DMS153 (cell line): Measurements from ENCODE around the gene OR6M1.

ENCODE experiments used
- DNase-seq: peaks from one replicate; lab custom pipeline; 2025; lab: John Stamatoyannopoulos, UW

Gene OR6M1, protein sequence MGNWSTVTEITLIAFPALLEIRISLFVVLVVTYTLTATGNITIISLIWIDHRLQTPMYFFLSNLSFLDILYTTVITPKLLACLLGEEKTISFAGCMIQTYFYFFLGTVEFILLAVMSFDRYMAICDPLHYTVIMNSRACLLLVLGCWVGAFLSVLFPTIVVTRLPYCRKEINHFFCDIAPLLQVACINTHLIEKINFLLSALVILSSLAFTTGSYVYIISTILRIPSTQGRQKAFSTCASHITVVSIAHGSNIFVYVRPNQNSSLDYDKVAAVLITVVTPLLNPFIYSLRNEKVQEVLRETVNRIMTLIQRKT

DNA sequence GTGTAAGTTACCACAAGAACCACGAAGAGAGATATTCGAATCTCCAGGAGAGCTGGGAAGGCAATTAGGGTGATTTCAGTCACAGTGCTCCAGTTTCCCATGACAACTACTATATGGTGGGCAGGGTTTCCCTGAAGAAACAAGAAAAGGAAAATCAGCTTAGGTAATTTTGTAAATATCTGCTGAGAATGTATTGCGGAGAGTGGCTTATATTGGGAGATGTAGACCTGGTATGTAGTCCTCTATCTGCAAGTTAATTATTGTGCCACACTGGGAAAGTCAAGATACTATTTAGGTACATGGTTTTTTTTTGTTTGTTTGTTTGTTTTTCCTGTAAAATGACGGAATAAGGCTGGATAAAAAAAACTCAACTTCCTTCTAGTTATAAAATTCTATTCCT is at the start of gene OR6M1:
Gene OR6M1 (minus strand): TSS at position 101 of the 400 bp plus-strand sequence. CDS start 0 bp downstream, at position 101.
- DNase-seq = no peak

DNA sequence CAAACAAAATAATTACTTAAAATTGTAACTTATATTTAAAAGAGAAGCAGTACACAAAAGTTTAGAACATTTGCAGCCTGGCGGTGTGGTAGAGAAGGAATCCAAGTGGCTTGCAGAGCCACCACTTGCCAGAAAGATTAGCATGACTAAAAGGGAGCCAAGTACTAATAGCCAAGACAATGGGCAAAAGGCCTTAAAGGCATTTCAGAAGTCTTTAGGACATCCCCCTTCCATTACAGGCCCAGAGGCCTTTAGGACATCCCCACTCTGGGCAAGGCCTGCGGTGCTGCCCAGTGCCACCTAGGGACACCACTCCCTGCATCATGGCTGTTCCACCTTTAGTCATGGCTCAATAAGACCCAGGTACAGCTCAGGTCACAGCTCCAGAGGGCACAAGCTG is 46.9 kb upstream of the OR6M1 start:
- no peak for DNase-seq

GRCh38 chr11:123852321-123852720 is 46.2 kb upstream of the OR6M1 start:
- DNase-seq = no peak

DNA sequence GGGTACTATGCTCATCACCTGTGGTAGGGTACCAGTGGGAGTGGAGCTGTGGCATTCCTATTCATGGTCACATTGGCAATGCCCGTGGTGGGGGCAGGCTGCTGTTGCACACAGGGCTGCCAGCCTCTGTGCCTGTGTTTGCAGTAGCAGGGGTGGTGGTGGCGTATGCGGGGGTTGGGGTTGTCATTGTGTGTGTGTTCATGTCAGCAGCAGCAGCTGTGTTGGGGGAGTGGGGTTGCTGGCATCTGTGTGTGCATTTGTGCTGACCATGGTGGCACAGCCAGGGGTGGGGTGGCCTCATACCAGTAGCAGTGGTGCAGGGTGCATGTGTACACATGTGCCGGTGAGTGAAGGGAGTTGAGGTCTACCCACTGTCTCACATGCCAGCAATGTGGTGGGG is 45.0 kb upstream of the OR6M1 start:
- no peak for DNase-seq

- no peak for DNase-seq
Measured at GRCh38 chr11:123841174-123841573, 35.0 kb upstream of the OR6M1 start.

- DNase-seq = no peak
Measured at GRCh38 chr11:123839131-123839530, 33.0 kb upstream of the OR6M1 start.

DNA sequence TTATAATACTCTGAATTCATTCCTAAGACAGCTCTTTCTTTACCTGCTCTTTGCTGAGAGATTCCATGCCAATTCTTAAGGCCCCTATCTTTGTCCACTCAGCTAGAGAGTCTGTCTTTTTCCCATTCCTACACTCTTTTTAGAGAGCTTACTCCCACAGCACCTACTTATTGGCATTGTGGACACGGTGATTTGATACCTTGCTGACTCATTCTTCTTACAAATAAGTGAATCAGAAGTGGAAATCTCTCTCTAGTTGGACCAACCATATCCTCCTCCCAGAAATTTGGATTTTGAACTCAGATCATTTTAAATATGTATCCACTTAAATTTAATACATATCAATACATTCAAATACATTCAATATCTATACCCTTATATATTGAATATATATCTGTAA is 32.5 kb upstream of the OR6M1 start:
- no peak for DNase-seq

DNA sequence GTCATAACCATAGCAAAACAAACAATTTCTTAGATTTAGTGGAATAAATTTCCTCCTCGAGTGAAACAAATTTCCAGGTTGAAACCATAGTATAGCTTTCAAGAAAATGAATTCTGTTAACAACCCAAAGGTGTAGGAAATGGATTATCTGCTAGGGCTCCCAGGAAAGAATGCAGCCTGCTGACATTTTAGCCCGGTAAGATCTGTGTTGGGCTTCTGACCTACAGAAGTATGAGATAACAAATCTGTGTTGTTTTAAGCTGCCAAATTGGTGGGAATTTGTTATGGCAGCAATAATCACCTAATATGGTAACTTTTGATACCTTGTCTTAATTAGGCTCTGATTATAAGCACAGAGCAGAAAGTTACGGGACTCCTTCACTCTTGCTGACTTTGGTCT is 32.0 kb upstream of the OR6M1 start:
- no peak for DNase-seq

GRCh38 chr11:123833095-123833494 is 26.9 kb upstream of the OR6M1 start:
- DNase-seq = no peak

DNA sequence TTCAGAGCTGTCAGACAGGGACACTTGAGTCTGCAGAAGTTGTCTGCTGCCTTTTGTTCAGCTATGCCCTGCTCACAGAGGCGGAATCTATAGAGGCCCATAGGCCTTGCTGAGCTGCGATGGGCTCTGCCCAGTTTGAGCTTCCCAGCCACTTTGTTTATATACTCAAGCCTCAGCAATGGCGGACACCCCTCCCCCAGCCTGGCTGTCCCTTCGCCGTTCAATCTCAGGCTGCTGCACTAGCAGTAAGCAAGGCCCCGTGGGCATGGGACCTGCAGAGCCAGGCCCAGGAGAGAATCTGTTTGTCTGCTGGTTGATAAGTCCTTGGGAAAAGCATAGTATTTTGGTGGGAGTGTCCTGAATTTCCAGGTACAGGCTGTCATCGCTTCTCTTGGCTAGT is 23.6 kb upstream of the OR6M1 start:
- no peak for DNase-seq

GRCh38 chr11:123822599-123822998 is 16.4 kb upstream of the OR6M1 start:
- no peak for DNase-seq

DNA sequence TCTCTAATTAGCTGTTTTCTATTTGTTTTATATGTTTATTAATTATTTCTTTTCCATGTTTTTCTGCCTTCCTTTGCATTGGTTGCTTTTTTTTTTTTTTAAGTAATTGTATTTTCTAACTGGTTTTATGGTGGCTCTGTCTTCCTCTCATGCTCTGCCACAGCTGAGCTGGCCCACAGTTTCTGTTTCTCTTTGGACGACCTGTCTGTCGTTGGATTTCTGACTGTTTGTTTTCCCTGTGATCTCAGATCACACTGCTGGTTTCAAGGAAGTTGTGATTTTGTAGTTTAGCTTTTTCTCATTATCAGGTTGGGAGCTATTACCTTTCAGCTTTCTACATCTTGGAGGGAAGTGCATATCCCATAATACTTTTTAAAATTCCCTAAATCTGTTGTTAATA is 15.9 kb upstream of the OR6M1 start:
- peak; percentile 24 for DNase-seq

DNA sequence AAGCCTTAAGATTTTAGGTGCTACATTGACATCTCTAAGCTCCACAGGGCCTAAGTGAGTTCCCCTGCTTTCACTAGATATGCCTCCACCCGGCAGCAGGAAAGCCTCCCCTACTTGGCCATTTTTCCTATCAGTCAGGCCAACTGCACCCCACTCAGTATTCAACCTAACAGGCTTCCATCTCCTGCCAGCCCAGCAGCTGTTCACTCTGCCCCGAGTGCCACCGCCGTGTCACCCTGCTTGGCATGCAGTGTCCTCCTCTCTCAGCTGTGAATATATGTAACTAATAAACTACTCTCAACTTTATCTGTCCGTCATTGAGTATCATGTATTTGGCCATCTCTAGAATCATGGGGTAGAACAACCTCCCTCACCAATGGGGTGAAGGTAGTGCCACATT is 9.0 kb upstream of the OR6M1 start:
- no peak for DNase-seq

GRCh38 chr11:123801765-123802164 is 4.4 kb downstream of the OR6M1 start:
- DNase-seq = no peak

DNA sequence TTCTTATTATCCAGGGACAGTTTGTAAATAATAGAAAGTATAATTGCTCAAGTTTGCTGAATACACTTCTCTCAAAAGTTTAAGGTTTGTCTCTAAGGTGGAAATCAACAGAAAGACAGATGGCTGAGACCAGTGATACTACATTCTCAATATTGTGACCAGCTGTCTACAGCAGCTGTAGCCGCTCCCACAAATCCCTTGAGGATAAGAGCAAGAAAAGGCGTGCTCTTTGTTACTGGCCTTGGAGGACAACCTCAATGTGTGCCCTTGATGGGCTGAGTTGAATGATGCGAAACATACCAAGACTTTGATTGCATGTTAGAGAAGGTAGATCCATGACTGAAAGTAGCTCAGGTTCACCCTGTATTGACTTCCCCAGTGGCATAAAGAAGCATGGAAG is 6.1 kb downstream of the OR6M1 start:
- no peak for DNase-seq

DNA sequence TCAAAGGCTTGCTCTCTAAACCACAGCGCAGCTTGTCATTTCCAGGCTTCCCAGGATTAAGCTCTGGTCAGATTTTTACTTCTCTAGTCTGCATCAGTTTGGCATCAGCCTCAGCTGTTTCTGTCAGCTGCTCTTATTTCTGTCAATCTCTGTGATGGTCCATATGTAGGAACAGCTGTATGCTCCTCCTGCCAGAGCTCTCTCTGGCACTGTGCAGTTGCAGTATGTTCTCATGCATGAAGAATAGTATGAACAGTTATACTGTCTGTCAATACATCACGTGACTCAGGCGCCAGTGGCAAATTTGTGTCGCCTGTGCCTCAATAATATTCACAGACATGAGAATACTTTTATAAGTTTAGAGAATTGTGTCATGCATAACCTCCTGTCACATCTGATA is 6.7 kb downstream of the OR6M1 start:
- DNase-seq = no peak

DNA sequence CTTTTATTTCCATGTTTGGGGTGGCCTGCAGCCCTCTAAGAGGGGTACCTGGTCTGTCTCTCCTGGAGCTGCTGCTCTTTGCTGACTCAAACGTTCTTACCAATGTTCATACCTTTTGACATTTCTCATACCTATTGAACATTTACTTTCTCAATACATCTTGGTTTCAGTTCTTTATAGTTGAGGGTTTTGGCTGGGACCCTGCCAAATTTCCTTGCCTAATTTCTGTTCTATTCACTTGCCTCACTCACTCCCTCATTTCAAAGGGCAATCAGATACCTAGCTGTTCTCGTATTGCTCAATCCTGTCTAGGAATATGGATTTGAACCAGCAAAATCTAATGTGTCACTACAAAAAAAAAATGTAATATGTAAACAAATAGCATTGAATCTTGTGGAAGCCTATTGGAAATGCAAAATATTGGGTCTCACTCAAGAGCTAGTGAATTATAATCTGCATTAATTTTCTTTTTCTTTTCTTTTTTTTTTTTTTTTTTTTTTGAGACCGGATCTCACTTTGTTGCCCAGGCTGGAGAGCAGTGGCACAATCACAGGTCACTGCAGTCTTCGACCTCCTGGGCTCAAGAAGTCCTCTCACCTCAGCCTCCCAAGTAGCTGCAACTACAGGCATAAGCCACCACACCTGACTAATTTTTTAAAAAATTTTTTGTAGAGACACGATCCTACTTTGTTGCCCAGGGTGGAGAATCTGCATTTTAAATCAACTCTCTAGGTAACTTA is 7.5 kb downstream of the OR6M1 start:
- no peak for DNase-seq

- no peak for DNase-seq
Measured at GRCh38 chr11:123798079-123798478, 8.1 kb downstream of the OR6M1 start.

- DNase-seq = no peak
Measured at GRCh38 chr11:123797541-123797940, 8.6 kb downstream of the OR6M1 start.

DNA sequence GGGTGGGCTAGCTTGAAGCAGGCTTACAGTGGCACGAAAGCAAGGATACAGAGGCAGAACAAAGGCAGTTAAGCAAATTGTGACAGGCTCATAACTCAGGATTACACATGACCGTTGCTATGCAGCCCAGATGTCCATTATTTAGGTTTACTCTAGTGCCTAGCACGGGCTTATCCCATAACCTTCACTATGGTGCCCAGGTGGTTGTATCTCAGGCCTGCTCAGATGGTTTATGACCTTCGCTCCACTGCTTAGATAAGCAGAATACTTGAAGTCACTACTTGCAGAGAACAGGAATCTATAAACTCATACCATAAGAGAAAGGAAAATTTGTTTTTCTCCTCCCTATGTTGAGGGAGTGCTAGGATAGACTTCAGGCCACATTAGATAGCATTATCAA is 9.0 kb downstream of the OR6M1 start:
- peak; percentile 77 for DNase-seq

GRCh38 chr11:123796226-123796625 is 9.9 kb downstream of the OR6M1 start:
- DNase-seq = no peak

GRCh38 chr11:123783536-123783935 is 22.6 kb downstream of the OR6M1 start:
- DNase-seq = no peak

GRCh38 chr11:123778511-123778910 is 27.6 kb downstream of the OR6M1 start:
- no peak for DNase-seq
